Muscle of arm (tissue), 12 donors: ENCODE results near the gene VSTM2L. TPM values are rescaled to one million over a fixed set of nuclear protein-coding genes. Genes with fewer than 3 reads are reported as not detected.

Source experiments
- DNase-seq: peaks from one replicate; pipeline ENCODE4 v3.0.0-alpha.2; 2013
- polyA plus RNA-seq, 12 donors: library from polyadenylated mRNA; unstranded; fragments of 120-200 nt; gene quantifications; one replicate each; pipeline ENCODE4 v1.2.1, GENCODE V29; 2013; ENCODE audit not compliant: insufficient read length in 12 of 12

The VSTM2L gene
- polyA plus RNA-seq, 12 donors = 0.99 to 7.3 (median 2.8) TPM; not detected in 1

GRCh38 chr20:37915800-37916570 lies 13.1 kb downstream of the VSTM2L start:
- no peak for DNase-seq

- DNase-seq = no peak
These were observed 14.5 kb downstream of the VSTM2L start for GRCh38 chr20:37917461-37917860.

- no peak for DNase-seq
These were observed 15.1 kb downstream of the VSTM2L start for GRCh38 chr20:37918035-37918434.

- DNase-seq = no peak
These were observed 16.6 kb downstream of the VSTM2L start for GRCh38 chr20:37919389-37920040.

- no peak for DNase-seq
These were observed 17.3 kb downstream of the VSTM2L start for GRCh38 chr20:37920270-37920669.

GRCh38 chr20:37920679-37921322 lies 17.9 kb downstream of the VSTM2L start:
- DNase-seq = no peak

GRCh38 chr20:37921341-37921929 lies 18.5 kb downstream of the VSTM2L start:
- no peak for DNase-seq

- DNase-seq = no peak
These were observed 19.1 kb downstream of the VSTM2L start for GRCh38 chr20:37922016-37922415.

- DNase-seq = no peak
These were observed 22.6 kb downstream of the VSTM2L start for GRCh38 chr20:37925265-37926165.

GRCh38 chr20:37926612-37927011 lies 23.7 kb downstream of the VSTM2L start:
- no peak for DNase-seq

GRCh38 chr20:37927410-37928095 lies 24.6 kb downstream of the VSTM2L start:
- no peak for DNase-seq

GRCh38 chr20:37928996-37929682 lies 26.2 kb downstream of the VSTM2L start:
- DNase-seq = no peak

- no peak for DNase-seq
These were observed 26.7 kb downstream of the VSTM2L start for GRCh38 chr20:37929683-37930014.

GRCh38 chr20:37931153-37931922 lies 28.4 kb downstream of the VSTM2L start:
- no peak for DNase-seq

GRCh38 chr20:37932074-37932473 lies 29.1 kb downstream of the VSTM2L start:
- no peak for DNase-seq

GRCh38 chr20:37932919-37933318 lies 30.0 kb downstream of the VSTM2L start:
- no peak for DNase-seq

- no peak for DNase-seq
These were observed 31.1 kb downstream of the VSTM2L start for GRCh38 chr20:37933786-37934633.

- no peak for DNase-seq
These were observed 31.9 kb downstream of the VSTM2L start for GRCh38 chr20:37934634-37935375.
